GM12874 (cell line): ENCODE results near the gene IKZF2.

Experiments used
- TF ChIP-seq, protein P1 (sequence below): IDR thresholded peaks from 2 replicates; pipeline ENCODE4 v1.5.1; 2011; ENCODE audit warnings: low read depth, mild to moderate bottlenecking, control low read depth, low read length, moderate library complexity; ENCODE audit not compliant: insufficient read depth

The IKZF2 gene

DNA sequence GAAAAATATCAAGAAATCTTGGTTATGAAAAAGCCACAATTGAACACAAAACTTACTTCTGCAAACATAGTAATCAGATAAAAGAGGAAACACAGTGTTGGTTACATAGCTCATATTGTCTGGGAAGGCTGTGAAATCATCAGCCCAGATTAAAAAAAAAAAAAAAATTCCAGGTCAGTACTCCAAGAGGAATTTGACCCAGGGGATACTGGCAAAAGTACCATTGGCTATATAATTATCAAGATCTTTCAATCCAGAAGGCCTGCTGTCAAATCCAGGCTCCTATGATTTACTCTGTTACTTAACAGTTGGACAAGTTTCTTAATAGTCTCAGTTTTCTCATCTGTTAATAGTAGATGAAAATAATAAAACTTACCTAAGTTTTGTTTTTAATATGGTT is 12.9 kb upstream of the IKZF2 start:
- TF ChIP-seq, protein P1, sequence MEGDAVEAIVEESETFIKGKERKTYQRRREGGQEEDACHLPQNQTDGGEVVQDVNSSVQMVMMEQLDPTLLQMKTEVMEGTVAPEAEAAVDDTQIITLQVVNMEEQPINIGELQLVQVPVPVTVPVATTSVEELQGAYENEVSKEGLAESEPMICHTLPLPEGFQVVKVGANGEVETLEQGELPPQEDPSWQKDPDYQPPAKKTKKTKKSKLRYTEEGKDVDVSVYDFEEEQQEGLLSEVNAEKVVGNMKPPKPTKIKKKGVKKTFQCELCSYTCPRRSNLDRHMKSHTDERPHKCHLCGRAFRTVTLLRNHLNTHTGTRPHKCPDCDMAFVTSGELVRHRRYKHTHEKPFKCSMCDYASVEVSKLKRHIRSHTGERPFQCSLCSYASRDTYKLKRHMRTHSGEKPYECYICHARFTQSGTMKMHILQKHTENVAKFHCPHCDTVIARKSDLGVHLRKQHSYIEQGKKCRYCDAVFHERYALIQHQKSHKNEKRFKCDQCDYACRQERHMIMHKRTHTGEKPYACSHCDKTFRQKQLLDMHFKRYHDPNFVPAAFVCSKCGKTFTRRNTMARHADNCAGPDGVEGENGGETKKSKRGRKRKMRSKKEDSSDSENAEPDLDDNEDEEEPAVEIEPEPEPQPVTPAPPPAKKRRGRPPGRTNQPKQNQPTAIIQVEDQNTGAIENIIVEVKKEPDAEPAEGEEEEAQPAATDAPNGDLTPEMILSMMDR = no peak

DNA sequence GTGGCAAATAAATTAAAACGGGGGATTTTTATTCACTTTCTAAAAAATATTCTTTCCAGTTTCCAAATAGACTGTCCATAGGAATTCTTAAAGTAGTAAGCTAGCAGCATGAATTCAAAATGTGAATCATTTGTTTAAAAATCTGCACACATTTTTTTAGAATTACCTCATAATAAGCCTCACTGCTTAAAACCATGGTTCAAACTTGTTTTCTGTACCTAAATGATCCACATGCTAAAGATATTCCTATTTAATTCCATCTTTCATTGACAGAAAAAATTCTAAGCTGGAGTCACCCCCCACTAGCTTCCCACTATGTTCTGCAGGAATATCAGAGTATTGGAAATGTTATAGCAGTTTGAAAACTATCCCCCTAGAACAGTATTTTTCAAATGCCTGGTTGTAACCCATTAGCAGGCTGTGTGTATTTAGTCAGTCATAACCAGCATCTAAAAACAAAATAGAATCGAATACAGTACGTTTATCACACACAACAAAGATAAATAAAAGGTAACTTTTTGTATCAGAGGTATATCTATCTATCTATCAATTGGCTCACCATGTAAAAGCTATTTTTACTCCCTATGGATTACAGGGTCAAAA is 11.2 kb upstream of the IKZF2 start:
- TF ChIP-seq, protein P1 = no peak

DNA sequence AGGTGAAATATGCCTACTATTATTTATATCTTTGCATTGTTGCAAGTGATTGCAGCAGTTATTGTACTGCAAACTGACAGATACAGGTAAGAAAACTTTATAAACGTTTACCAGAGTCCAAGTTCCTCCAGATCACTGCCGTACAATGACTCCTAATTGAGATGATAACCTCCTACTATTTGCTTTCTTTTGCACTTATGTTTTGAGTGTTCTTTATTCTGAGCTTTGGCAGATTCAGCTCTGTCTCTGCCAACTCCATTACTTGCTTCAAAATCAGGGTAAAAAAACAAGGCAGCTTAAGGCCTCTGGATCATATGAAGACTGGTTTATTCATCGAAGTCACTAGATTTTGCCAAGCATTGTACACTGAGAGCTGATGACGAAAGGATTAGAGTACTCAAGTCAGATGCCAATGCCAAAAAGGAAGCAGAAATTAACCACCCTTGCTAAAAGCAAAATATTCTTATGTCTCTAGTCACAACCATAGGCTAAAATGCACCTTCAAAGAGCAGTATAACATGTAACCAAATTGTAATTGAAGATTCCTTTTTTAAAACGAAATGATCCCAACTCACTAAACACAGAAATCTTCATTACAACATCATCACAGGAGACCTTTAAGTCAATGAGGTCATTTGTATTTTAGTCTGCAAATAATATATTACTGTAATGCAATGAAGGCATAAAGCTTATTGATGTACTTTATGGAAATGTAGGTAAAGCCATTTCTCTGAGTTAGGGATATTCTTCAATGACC is 10.5 kb upstream of the IKZF2 start:
- TF ChIP-seq, protein P1 = no peak

DNA sequence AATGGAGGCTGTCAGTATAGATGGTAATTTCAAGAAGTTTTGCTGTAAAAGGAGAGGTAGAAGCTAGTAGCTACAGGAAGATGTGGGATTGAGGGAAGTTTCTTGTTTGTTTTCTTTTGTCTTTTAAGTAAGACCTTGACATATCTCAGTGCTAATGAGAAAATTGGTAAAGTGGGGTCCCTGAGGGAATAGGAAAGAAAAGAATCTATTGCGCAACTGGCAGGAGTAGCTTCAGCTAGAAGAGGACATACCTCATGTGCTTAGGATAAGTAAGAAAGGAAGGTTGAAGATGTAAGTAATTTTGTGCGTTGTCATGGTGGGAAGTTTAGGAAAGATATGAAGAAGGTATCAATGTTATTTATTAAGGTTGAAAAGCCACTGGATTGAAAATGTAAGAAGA is 8.4 kb upstream of the IKZF2 start:
- TF ChIP-seq, protein P1 = no peak

DNA sequence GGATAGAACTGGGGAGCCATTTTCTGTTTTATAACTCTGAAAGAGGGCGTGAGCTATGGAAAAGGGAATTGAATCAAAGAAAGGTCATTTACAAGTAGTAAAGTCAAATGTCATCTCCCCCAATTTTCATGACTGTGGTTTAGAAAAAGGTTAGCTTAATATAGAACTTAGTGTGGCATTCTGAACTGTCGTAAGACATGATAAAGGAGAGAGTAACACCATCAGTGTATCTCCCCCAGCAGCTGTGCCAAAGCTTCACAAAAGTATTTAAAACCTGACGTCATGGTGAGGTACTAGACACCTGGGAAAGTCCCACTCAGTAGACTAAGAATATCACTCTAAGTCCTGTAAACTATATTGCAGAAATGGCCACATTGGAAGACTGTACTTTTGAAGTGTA is 5.8 kb upstream of the IKZF2 start:
- TF ChIP-seq, protein P1 = no peak

DNA sequence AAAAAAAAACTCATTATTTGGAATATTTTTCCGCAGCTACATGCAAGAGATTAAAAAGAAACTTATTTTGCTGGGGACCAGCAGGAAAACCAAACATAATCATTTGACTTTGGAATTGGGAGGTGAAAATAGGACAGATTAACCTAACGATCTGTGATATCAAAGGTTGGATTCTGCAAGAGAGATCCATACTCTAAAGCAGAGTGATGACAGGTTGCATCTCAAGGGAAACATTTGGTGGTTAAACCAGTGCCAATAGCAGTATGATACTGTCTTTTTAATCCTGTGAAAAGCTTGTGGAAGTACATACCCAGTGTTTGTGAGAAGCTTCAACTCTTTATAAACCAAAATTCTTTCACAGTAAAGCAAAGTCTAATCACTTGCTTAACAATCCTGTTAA is 5.3 kb upstream of the IKZF2 start:
- TF ChIP-seq, protein P1 = no peak

DNA sequence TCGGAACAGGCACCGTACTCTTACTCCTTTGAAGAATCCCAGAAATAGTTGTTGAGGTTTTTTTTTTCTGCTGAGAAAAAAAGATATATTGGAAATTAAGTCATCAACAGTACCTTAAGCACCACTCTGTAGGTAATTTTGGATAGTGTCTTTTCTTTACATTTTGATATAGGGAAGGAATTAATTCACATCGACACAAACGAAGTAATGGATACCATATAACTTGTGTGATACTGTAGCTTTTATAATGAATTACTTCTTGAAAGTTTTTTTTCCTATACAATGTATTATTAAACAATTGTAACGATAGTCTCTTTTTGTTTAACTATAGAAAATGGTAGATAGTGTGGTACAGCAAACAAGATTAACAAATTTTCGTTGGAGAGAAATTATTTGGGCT is 1.5 kb upstream of the IKZF2 start:
- TF ChIP-seq, protein P1 = no peak
